Astrocyte (in vitro differentiated cells and primary cell): ENCODE measurements around the gene FBLN1. TPM values are rescaled to one million over a fixed set of nuclear protein-coding genes. Genes with fewer than 3 reads are reported as not detected.
A peak's percentile ranks its signal among the peaks of the same experiment; 100 is the strongest.

ENCODE experiments used
- DNase-seq: peaks from one replicate; pipeline ENCODE4 v3.0.0-alpha.2; 2010; ENCODE audit warnings: low read depth
- FAIRE-seq: peaks from 2 replicates; lab custom pipeline; 2011; peaks lifted over from hg19 to GRCh38; lab: Jason Lieb, UNC
- H2AFZ ChIP-seq: 2 replicates; pipeline ENCODE4 v1.6.0; 2012; ENCODE audit warnings: low read depth, low read length, inconsistent platforms
- H3K27ac ChIP-seq: 2 replicates; pipeline ENCODE4 v1.5.1; 2011; ENCODE audit warnings: low read depth, low read length, inconsistent platforms
- H3K27me3 ChIP-seq: 2 replicates; pipeline ENCODE4 v1.6.0; 2011; ENCODE audit warnings: low read length, inconsistent platforms; ENCODE audit not compliant: insufficient read depth
- H3K36me3 ChIP-seq: 2 replicates; pipeline ENCODE4 v1.5.1; 2011; ENCODE audit warnings: low read length, inconsistent platforms; ENCODE audit not compliant: insufficient read depth
- H3K4me1 ChIP-seq: 2 replicates; pipeline ENCODE4 v1.5.1; 2011; ENCODE audit warnings: low read length, inconsistent platforms; ENCODE audit not compliant: insufficient read depth
- H3K4me2 ChIP-seq: 2 replicates; pipeline ENCODE4 v1.6.0; 2012; ENCODE audit warnings: low read length, inconsistent platforms
- H3K4me3 ChIP-seq: 2 replicates; pipeline ENCODE4 v1.5.1; 2011; ENCODE audit warnings: low read depth, mild to moderate bottlenecking, low read length, inconsistent platforms; ENCODE audit not compliant: insufficient read depth
- H3K79me2 ChIP-seq: 2 replicates; pipeline ENCODE4 v1.6.0; 2012; ENCODE audit warnings: mild to moderate bottlenecking, low read length, inconsistent platforms; ENCODE audit not compliant: insufficient read depth
- H3K9ac ChIP-seq: 2 replicates; pipeline ENCODE4 v1.6.0; 2012; ENCODE audit warnings: mild to moderate bottlenecking, low read length, inconsistent platforms
- H3K9me3 ChIP-seq: 2 replicates; pipeline ENCODE4 v1.5.1; 2012; ENCODE audit warnings: low read depth, mild to moderate bottlenecking, low read length, inconsistent platforms; ENCODE audit not compliant: insufficient read depth
- H4K20me1 ChIP-seq: 2 replicates; pipeline ENCODE4 v1.6.0; 2012; ENCODE audit warnings: low read length, inconsistent platforms; ENCODE audit not compliant: insufficient read depth
- H3K27ac Mint-ChIP-seq: one replicate; pipeline ENCODE4 v1.8.0; 2021; ENCODE audit warnings: mild to moderate bottlenecking, mixed read lengths; ENCODE audit not compliant: unreplicated experiment
- H3K27me3 Mint-ChIP-seq: one replicate; pipeline ENCODE4 v1.8.0; 2021; ENCODE audit warnings: low read depth, mixed read lengths; ENCODE audit not compliant: unreplicated experiment
- H3K36me3 Mint-ChIP-seq: one replicate; pipeline ENCODE4 v1.8.0; 2021; ENCODE audit warnings: low read depth, mixed read lengths; ENCODE audit not compliant: unreplicated experiment
- H3K4me1 Mint-ChIP-seq: one replicate; pipeline ENCODE4 v1.8.0; 2021; ENCODE audit warnings: low read depth, mixed read lengths; ENCODE audit not compliant: unreplicated experiment
- H3K4me3 Mint-ChIP-seq: one replicate; pipeline ENCODE4 v1.8.0; 2021; ENCODE audit warnings: mild to moderate bottlenecking, moderate library complexity, mixed read lengths; ENCODE audit not compliant: unreplicated experiment
- H3K9me3 Mint-ChIP-seq: one replicate; pipeline ENCODE4 v1.8.0; 2021; ENCODE audit warnings: mild to moderate bottlenecking, mixed read lengths; ENCODE audit not compliant: unreplicated experiment
- CTCF ChIP-seq: IDR thresholded peaks from 2 replicates; pipeline ENCODE4 v1.5.1; 2011; ENCODE audit warnings: low read depth, mild to moderate bottlenecking, inconsistent platforms, low read length, moderate library complexity; ENCODE audit not compliant: insufficient read depth
- EZH2 ChIP-seq: IDR thresholded peaks from 2 replicates; pipeline ENCODE4 v1.6.1; 2012; ENCODE audit warnings: mild to moderate bottlenecking, low read length, inconsistent platforms; ENCODE audit not compliant: insufficient read depth
- total RNA-seq: library from RNA; stranded (reverse); gene quantifications from 2 replicates; pipeline ENCODE4 v1.2.1, GENCODE V29; 2021

The FBLN1 gene
- total RNA-seq, 1 donor from 2014 or later, result 69.2 TPM

GRCh38 chr22:45644714-45645113 is 142.0 kb downstream of the FBLN1 start:
- peaks cover 7% of the 10 kb centered on the region for H3K27me3 ChIP-seq
- no peak overlapping the region for H3K4me2 ChIP-seq
- DNase-seq (no peak), FAIRE-seq (no peak)
- Mint-ChIP-seq H3K4me1 (peaks cover 10% of the 10 kb centered on the region), H3K9me3 (peaks cover 1% of the 10 kb centered on the region), H3K4me3 (no peak overlapping the region), H3K27ac (no peak overlapping the region), H3K27me3 (peaks cover 51% of the 10 kb centered on the region), H3K36me3 (peaks cover 2% of the 10 kb centered on the region)
- no peak overlapping the region for H3K4me3 ChIP-seq
- H3K9ac ChIP-seq, result no peak overlapping the region
- no peaks in the 10 kb centered on the region for H3K9me3 ChIP-seq
- no peaks in the 10 kb centered on the region for H3K36me3 ChIP-seq
- H3K27ac ChIP-seq, result no peak overlapping the region
- H3K4me1 ChIP-seq, result peaks cover 3% of the 10 kb centered on the region
- H3K79me2 ChIP-seq, result no peaks in the 10 kb centered on the region
- no peak overlapping the region for H2AFZ ChIP-seq
- TF ChIP-seq CTCF (no peak), EZH2 (no peak)
- no peaks in the 10 kb centered on the region for H4K20me1 ChIP-seq

GRCh38 chr22:45645150-45645525 is 142.5 kb downstream of the FBLN1 start:
- no peak for FAIRE-seq
- peaks cover 2% of the 10 kb centered on the region for H3K36me3 Mint-ChIP-seq
- peaks cover 8% of the 10 kb centered on the region for H3K4me1 Mint-ChIP-seq
- no peak for DNase-seq
- Histone ChIP-seq H3K27ac (no peak overlapping the region), H3K36me3 (no peaks in the 10 kb centered on the region), H3K27me3 (peaks cover 7% of the 10 kb centered on the region), H3K4me1 (peaks cover 3% of the 10 kb centered on the region), H3K4me2 (peak overlapping the region; percentile 78), H3K4me3 (no peak overlapping the region), H3K9ac (no peak overlapping the region), H2AFZ (peak overlapping the region; percentile 83), H3K9me3 (no peaks in the 10 kb centered on the region), H4K20me1 (no peaks in the 10 kb centered on the region), H3K79me2 (no peaks in the 10 kb centered on the region)
- peaks cover 2% of the 10 kb centered on the region for H3K9me3 Mint-ChIP-seq
- no peak overlapping the region for H3K4me3 Mint-ChIP-seq
- TF ChIP-seq CTCF (no peak), EZH2 (no peak)
- H3K27ac Mint-ChIP-seq, result no peak overlapping the region
- H3K27me3 Mint-ChIP-seq, result peaks cover 50% of the 10 kb centered on the region

- Histone ChIP-seq H3K4me1 (peaks cover 3% of the 10 kb centered on the region), H2AFZ (peak overlapping the region; percentile 83), H3K79me2 (no peaks in the 10 kb centered on the region), H3K4me2 (peak overlapping the region; percentile 78), H3K27ac (no peak overlapping the region), H3K9me3 (no peaks in the 10 kb centered on the region), H3K36me3 (no peaks in the 10 kb centered on the region), H4K20me1 (no peaks in the 10 kb centered on the region), H3K9ac (no peak overlapping the region), H3K4me3 (peak overlapping the region; percentile 23), H3K27me3 (peaks cover 7% of the 10 kb centered on the region)
- H3K4me1 Mint-ChIP-seq, result peaks cover 8% of the 10 kb centered on the region
- H3K4me3 Mint-ChIP-seq, result no peak overlapping the region
- no peak overlapping the region for H3K27ac Mint-ChIP-seq
- TF ChIP-seq CTCF (peak; percentile 45), EZH2 (no peak)
- no peak for FAIRE-seq
- H3K27me3 Mint-ChIP-seq, result peaks cover 54% of the 10 kb centered on the region
- peaks cover 2% of the 10 kb centered on the region for H3K36me3 Mint-ChIP-seq
- no peak for DNase-seq
- H3K9me3 Mint-ChIP-seq, result peaks cover 2% of the 10 kb centered on the region
Measured at GRCh38 chr22:45645526-45646414, 143.1 kb downstream of the FBLN1 start.
